ENCODE results near the gene SEMA3B. TPM values are rescaled to one million over a fixed set of nuclear protein-coding genes. Genes with fewer than 3 reads are reported as not detected.
A peak's percentile ranks its signal among the peaks of the same experiment; 100 is the strongest.
"Not testable (repeated sequence)": the region's sequence is repeated elsewhere in the genome, so short reads cannot be mapped to it uniquely, and the experiment has no call there.

SEMA3B gene
- total and polyA plus RNA-seq, 9 of the 15 experiments (the other 6 are each of a cell fraction or from before 2014, with no cell fraction given): 0.03 to 1.8 (median 0.55) TPM; not detected in 1

GRCh38 chr3:50262200-50262599 is 6.7 kb upstream of the SEMA3B start:
- H4K20me1 ChIP-seq (replicated peaks; ENCODE audit: control insufficient read depth, insufficient read depth, low read length); H2AFZ ChIP-seq (ENCODE audit: low read depth, low read length); H3K27ac ChIP-seq (ENCODE audit: extremely low read depth, low read depth, low read length); DNase-seq (ENCODE audit: extremely low read depth in 1 of 4, low spot score in 3 of 4); BruUV-seq (replicated peaks); H3K4me2 ChIP-seq (ENCODE audit: insufficient read depth, low read length); CTCF ChIA-PET (ENCODE audit: low intra/inter-chr PET ratio); H3K4me3 ChIP-seq; H3K9me3 ChIP-seq (replicated peaks; ENCODE audit: control insufficient read depth, insufficient read depth, low read depth, low read length); FAIRE-seq; H3K36me3 ChIP-seq (ENCODE audit: control insufficient read depth, insufficient read depth, low read length); intact Hi-C loops (cut with micrococcal nuclease); H3K27me3 ChIP-seq (ENCODE audit: control insufficient read depth in 2 of 2, insufficient read depth in 2 of 2, low read length in 2 of 2); H3K9me1 ChIP-seq (ENCODE audit: control insufficient read depth, insufficient read depth, low read length); in situ Hi-C loops (cut with MboI); ATAC-seq; H3K9ac ChIP-seq (ENCODE audit: insufficient read depth in 1 of 2, low read depth in 2 of 2, low read length in 2 of 2); H3K79me2 ChIP-seq (ENCODE audit: control insufficient read depth, insufficient read depth, low read length): not testable (repeated sequence)
- H3K4me1 ChIP-seq (replicated peaks in 1 of 2; ENCODE audit: control insufficient read depth in 2 of 2, insufficient read depth in 2 of 2, low read length in 2 of 2): peaks cover 6 to 44% of the 10 kb centered on the region in 2 experiments; a peak in 4 of 5 replicates
- WGBS (ENCODE audit: insufficient coverage, low coverage, missing lambda C conversion rate): 82% methylated on average over 4 of the region's 4 CpGs
- POLR2A ChIA-PET: interaction anchor here (0.9 to 1.4 kb wide), 3 partner anchors 15 to 58 kb away, joined by 3 to 4 read pairs (median 3); no protein-coding TSS in a partner anchor
- TF ChIP-seq ZNF121 (CRISPR knock-in tag; conservative IDR thresholded peaks at IDR 0.05): peak; percentile 78

- TF ChIP-seq RCOR1 (IDR thresholded peaks at IDR 0.05; ENCODE audit: borderline replicate concordance in 1 of 2, low read depth in 2 of 2, low read length in 2 of 2) (no peak), SNRNP70 (optimal IDR thresholded peaks at IDR 0.05; ENCODE audit: low read depth, low read length) (no peak)
- no peak overlapping the region for H3K27ac ChIP-seq (ENCODE audit: extremely low read depth, low read depth, low read length)
- H3K4me3 ChIP-seq: no peak overlapping the region
- 63% methylated on average over 3 of the region's 7 CpGs for WGBS (ENCODE audit: insufficient coverage, low coverage, missing lambda C conversion rate)
- H3K9ac ChIP-seq (ENCODE audit: insufficient read depth in 1 of 2, low read depth in 2 of 2, low read length in 2 of 2): no peak overlapping the region
- H2AFZ ChIP-seq (ENCODE audit: low read depth, low read length): no peak overlapping the region
- H3K4me2 ChIP-seq (ENCODE audit: insufficient read depth, low read length): no peak overlapping the region
- in situ Hi-C loops (cut with MboI) (no loop called here), intact Hi-C loops (cut with micrococcal nuclease) (no loop called here)
- no peak for FAIRE-seq
- no TSS peak for BruUV-seq (replicated peaks)
- peaks cover 6% of the 10 kb centered on the region; the same call in 1 of the 3 replicates for H3K36me3 ChIP-seq (ENCODE audit: control insufficient read depth, insufficient read depth, low read length)
- H3K9me3 ChIP-seq (replicated peaks; ENCODE audit: control insufficient read depth, insufficient read depth, low read depth, low read length): 0 out of 2 replicates have a peak, but pooled peaks cover under 1% of the 10 kb centered on the region
- no peaks in the 10 kb centered on the region for H3K27me3 ChIP-seq (ENCODE audit: control insufficient read depth in 2 of 2, insufficient read depth in 2 of 2, low read length in 2 of 2)
- ChIA-PET POLR2A (interaction anchor here (0.6 to 1.5 kb wide), 3 partner anchors 28 to 304 kb away, joined by 3 to 4 read pairs (median 3); no protein-coding TSS in a partner anchor), CTCF (ENCODE audit: low intra/inter-chr PET ratio) (no interaction called here)
- DNase-seq (ENCODE audit: extremely low read depth in 1 of 4, low spot score in 3 of 4): no peak
- no peaks in the 10 kb centered on the region for H4K20me1 ChIP-seq (replicated peaks; ENCODE audit: control insufficient read depth, insufficient read depth, low read length)
- ATAC-seq: no peak
- peaks cover 6 to 50% of the 10 kb centered on the region in 2 experiments; a peak in 4 of 5 replicates for H3K4me1 ChIP-seq (replicated peaks in 1 of 2; ENCODE audit: control insufficient read depth in 2 of 2, insufficient read depth in 2 of 2, low read length in 2 of 2)
- peaks cover 3% of the 10 kb centered on the region; the same call in 1 of the 3 replicates for H3K79me2 ChIP-seq (ENCODE audit: control insufficient read depth, insufficient read depth, low read length)
- H3K9me1 ChIP-seq (ENCODE audit: control insufficient read depth, insufficient read depth, low read length): no peaks in the 10 kb centered on the region
Measured at GRCh38 chr3:50262778-50263177, 6.2 kb upstream of the SEMA3B start.
